ENCODE measurements around the gene JTB.

JTB gene

GRCh38 chr1:153978274-153978909, 918 bp upstream of the JTB start:
- no peak for DNase-seq

- no peak for DNase-seq
These were observed 640 bp downstream of the JTB start for GRCh38 chr1:153976819-153977249.

- DNase-seq, result no peak
These were observed 3.9 kb downstream of the JTB start for GRCh38 chr1:153973525-153973924.

GRCh38 chr1:153973071-153973470, 4.4 kb downstream of the JTB start:
- no peak for DNase-seq

- no peak for DNase-seq
These were observed 7.1 kb downstream of the JTB start for GRCh38 chr1:153970346-153970745.

- DNase-seq, result no peak
These were observed 8.5 kb downstream of the JTB start for GRCh38 chr1:153968972-153969371.

GRCh38 chr1:153968408-153968807, 9.1 kb downstream of the JTB start:
- DNase-seq, result no peak

GRCh38 chr1:153968000-153968363, 9.5 kb downstream of the JTB start:
- DNase-seq, result no peak

- DNase-seq, result peak; percentile 92
These were observed 10.1 kb downstream of the JTB start, which contains the start of gene CREB3L4 for GRCh38 chr1:153967107-153967999. CREB3L4 (plus strand) TSS chr1:153967902; CDS start chr1:153968526, 624 bp downstream.

- DNase-seq, result no peak
These were observed 13.6 kb downstream of the JTB start for GRCh38 chr1:153963850-153964331.

GRCh38 chr1:153963030-153963849, 14.2 kb downstream of the JTB start, which contains the start of gene SLC39A1:
SLC39A1 (minus strand) TSS chr1:153963537; CDS start chr1:153962715, 822 bp downstream.
- peak; percentile 95 for DNase-seq

GRCh38 chr1:153962088-153963029, 15.1 kb downstream of the JTB start:
- DNase-seq, result no peak

GRCh38 chr1:153961421-153961820, 16.1 kb downstream of the JTB start:
- DNase-seq, result no peak

- no peak for DNase-seq
These were observed 17.3 kb downstream of the JTB start for GRCh38 chr1:153960206-153960605.

GRCh38 chr1:153959454-153959853, 18.0 kb downstream of the JTB start:
- DNase-seq, result no peak

- DNase-seq, result no peak
These were observed 18.6 kb downstream of the JTB start for GRCh38 chr1:153958961-153959260.

- peak; percentile 98 for DNase-seq
These were observed 19.1 kb downstream of the JTB start, which contains the start of gene CRTC2 for GRCh38 chr1:153958111-153958960. CRTC2 (minus strand) TSS chr1:153958612; CDS start chr1:153958497, 115 bp downstream.

- peak; percentile 66 for DNase-seq
These were observed 19.7 kb downstream of the JTB start for GRCh38 chr1:153957744-153958110.

GRCh38 chr1:153956997-153957715, 20.3 kb downstream of the JTB start:
- DNase-seq, result no peak

GRCh38 chr1:153954826-153955225, 22.6 kb downstream of the JTB start:
- no peak for DNase-seq

Measured in CD4-positive, alpha-beta T cell treated with Interleukin-21 for 1 hour (primary cell).